ENCODE measurements around the gene CTAG1A.

DNA sequence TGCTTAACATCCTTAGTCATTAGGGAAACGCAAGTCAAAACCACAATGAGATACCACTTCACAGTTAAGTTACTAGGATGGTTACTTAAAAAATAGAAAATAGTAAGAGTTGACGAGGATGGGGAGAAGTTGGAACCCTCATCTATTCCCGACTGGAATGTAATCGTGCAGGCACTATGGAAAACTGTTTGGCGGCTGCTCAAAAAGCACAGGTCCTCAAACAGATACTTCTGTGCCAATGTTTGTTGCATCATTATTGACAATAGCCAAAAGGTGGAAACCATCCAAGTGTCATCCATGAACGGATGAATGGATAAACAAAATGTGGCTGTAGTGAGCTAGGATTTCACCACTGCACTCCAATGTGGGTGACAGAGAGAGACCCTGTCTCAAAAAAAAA, 22.4 kb downstream of the CTAG1A start:
- TF ChIP-seq, protein P1, sequence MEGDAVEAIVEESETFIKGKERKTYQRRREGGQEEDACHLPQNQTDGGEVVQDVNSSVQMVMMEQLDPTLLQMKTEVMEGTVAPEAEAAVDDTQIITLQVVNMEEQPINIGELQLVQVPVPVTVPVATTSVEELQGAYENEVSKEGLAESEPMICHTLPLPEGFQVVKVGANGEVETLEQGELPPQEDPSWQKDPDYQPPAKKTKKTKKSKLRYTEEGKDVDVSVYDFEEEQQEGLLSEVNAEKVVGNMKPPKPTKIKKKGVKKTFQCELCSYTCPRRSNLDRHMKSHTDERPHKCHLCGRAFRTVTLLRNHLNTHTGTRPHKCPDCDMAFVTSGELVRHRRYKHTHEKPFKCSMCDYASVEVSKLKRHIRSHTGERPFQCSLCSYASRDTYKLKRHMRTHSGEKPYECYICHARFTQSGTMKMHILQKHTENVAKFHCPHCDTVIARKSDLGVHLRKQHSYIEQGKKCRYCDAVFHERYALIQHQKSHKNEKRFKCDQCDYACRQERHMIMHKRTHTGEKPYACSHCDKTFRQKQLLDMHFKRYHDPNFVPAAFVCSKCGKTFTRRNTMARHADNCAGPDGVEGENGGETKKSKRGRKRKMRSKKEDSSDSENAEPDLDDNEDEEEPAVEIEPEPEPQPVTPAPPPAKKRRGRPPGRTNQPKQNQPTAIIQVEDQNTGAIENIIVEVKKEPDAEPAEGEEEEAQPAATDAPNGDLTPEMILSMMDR (IDR thresholded peaks at IDR 0.05; ENCODE audit: poor library complexity, severe bottlenecking): no peak
- TF ChIP-seq POLR2AphosphoS5 (IDR thresholded peaks at IDR 0.05) (no peak), EP300 (conservative IDR thresholded peaks at IDR 0.05; ENCODE audit: poor library complexity, severe bottlenecking) (no peak), RAD21 (conservative IDR thresholded peaks at IDR 0.05) (no peak), MXI1 (conservative IDR thresholded peaks at IDR 0.05; ENCODE audit: poor library complexity, severe bottlenecking) (no peak)
- TF ChIP-seq, protein P2, sequence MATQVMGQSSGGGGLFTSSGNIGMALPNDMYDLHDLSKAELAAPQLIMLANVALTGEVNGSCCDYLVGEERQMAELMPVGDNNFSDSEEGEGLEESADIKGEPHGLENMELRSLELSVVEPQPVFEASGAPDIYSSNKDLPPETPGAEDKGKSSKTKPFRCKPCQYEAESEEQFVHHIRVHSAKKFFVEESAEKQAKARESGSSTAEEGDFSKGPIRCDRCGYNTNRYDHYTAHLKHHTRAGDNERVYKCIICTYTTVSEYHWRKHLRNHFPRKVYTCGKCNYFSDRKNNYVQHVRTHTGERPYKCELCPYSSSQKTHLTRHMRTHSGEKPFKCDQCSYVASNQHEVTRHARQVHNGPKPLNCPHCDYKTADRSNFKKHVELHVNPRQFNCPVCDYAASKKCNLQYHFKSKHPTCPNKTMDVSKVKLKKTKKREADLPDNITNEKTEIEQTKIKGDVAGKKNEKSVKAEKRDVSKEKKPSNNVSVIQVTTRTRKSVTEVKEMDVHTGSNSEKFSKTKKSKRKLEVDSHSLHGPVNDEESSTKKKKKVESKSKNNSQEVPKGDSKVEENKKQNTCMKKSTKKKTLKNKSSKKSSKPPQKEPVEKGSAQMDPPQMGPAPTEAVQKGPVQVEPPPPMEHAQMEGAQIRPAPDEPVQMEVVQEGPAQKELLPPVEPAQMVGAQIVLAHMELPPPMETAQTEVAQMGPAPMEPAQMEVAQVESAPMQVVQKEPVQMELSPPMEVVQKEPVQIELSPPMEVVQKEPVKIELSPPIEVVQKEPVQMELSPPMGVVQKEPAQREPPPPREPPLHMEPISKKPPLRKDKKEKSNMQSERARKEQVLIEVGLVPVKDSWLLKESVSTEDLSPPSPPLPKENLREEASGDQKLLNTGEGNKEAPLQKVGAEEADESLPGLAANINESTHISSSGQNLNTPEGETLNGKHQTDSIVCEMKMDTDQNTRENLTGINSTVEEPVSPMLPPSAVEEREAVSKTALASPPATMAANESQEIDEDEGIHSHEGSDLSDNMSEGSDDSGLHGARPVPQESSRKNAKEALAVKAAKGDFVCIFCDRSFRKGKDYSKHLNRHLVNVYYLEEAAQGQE (IDR thresholded peaks at IDR 0.05; ENCODE audit: borderline replicate concordance): no peak
